Measurements from ENCODE around the gene CTDNEP1. TPM values are rescaled to one million over a fixed set of nuclear protein-coding genes. Genes with fewer than 3 reads are reported as not detected.
A peak's percentile ranks its signal among the peaks of the same experiment; 100 is the strongest.

Gene CTDNEP1
- total RNA-seq, 1 donor from 2014 or later: 179 TPM

DNA sequence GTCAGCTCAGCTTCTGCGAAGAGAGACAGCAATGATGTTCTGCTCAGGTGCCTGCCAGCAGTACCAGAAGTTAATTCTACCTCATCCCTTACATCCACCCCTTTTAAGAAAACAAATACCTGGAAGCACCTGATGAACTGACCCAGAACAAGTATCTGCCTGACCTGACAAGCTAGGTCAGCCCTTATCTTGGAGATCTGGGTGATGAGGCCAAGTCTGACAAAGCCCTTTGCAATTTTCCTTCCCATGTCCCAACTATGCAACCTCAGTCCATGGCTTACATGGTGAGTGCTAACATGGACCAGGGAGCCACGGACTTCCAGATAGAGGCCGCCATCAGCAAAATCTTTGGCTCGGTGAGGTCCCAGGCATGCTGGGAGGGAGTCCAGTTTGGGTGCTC is 28.2 kb downstream of the CTDNEP1 start:
- Mint-ChIP-seq H3K4me1 (peaks cover 29% of the 10 kb centered on the region), H3K36me3 (ENCODE audit: low read depth) (peaks cover 14% of the 10 kb centered on the region), H3K27ac (ENCODE audit: unreplicated experiment) (no peak overlapping the region), H3K27me3 (ENCODE audit: low read depth) (peaks cover 27% of the 10 kb centered on the region), H3K9me3 (no peaks in the 10 kb centered on the region), H3K4me3 (peak overlapping the region; percentile 98)
- DNase-seq (ENCODE audit: low read depth, low spot score): no peak
- no peak for TF ChIP-seq CTCF (conservative IDR thresholded peaks at IDR 0.05)

DNA sequence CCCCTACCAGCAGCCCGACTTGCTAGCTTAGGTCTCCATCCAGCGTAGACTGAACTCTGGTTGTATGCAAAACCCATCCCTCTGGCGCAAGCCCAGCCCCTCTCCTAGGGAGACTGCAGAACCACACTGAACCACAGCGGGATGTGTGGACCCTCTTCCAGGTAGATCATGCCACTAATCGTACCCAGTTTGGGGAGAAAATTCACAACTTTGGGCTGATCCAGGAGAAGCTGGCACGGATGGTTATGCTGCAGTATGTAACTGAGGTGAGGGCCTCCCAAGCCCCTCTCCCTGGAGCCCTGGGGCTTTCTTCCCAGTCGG is 28.6 kb downstream of the CTDNEP1 start:
- DNase-seq (ENCODE audit: low read depth, low spot score): no peak
- no peaks in the 10 kb centered on the region for H3K9me3 Mint-ChIP-seq
- peaks cover 33% of the 10 kb centered on the region for H3K4me1 Mint-ChIP-seq
- peak overlapping the region; percentile 98 for H3K4me3 Mint-ChIP-seq
- H3K27me3 Mint-ChIP-seq (ENCODE audit: low read depth): peaks cover 27% of the 10 kb centered on the region
- H3K27ac Mint-ChIP-seq (ENCODE audit: unreplicated experiment): no peak overlapping the region
- peaks cover 10% of the 10 kb centered on the region for H3K36me3 Mint-ChIP-seq (ENCODE audit: low read depth)
- TF ChIP-seq CTCF (conservative IDR thresholded peaks at IDR 0.05): no peak

GRCh38 chr17:7222093-7222971 is 29.2 kb downstream of the CTDNEP1 start:
- no peak for TF ChIP-seq CTCF (conservative IDR thresholded peaks at IDR 0.05)
- Mint-ChIP-seq H3K36me3 (ENCODE audit: low read depth) (peaks cover 9% of the 10 kb centered on the region), H3K27me3 (ENCODE audit: low read depth) (peaks cover 30% of the 10 kb centered on the region), H3K4me3 (peak overlapping the region; percentile 98), H3K9me3 (no peaks in the 10 kb centered on the region), H3K4me1 (peaks cover 39% of the 10 kb centered on the region), H3K27ac (ENCODE audit: unreplicated experiment) (peak overlapping the region; percentile 78)
- no peak for DNase-seq (ENCODE audit: low read depth, low spot score)

- Mint-ChIP-seq H3K27ac (ENCODE audit: unreplicated experiment) (peak overlapping the region; percentile 58), H3K36me3 (ENCODE audit: low read depth) (peaks cover 9% of the 10 kb centered on the region), H3K4me1 (peaks cover 42% of the 10 kb centered on the region), H3K9me3 (no peaks in the 10 kb centered on the region), H3K27me3 (ENCODE audit: low read depth) (peaks cover 33% of the 10 kb centered on the region), H3K4me3 (peak overlapping the region; percentile 98)
- no peak for DNase-seq (ENCODE audit: low read depth, low spot score)
- TF ChIP-seq CTCF (conservative IDR thresholded peaks at IDR 0.05): no peak
Observed at GRCh38 chr17:7221278-7222092, 30.0 kb downstream of the CTDNEP1 start.

DNA sequence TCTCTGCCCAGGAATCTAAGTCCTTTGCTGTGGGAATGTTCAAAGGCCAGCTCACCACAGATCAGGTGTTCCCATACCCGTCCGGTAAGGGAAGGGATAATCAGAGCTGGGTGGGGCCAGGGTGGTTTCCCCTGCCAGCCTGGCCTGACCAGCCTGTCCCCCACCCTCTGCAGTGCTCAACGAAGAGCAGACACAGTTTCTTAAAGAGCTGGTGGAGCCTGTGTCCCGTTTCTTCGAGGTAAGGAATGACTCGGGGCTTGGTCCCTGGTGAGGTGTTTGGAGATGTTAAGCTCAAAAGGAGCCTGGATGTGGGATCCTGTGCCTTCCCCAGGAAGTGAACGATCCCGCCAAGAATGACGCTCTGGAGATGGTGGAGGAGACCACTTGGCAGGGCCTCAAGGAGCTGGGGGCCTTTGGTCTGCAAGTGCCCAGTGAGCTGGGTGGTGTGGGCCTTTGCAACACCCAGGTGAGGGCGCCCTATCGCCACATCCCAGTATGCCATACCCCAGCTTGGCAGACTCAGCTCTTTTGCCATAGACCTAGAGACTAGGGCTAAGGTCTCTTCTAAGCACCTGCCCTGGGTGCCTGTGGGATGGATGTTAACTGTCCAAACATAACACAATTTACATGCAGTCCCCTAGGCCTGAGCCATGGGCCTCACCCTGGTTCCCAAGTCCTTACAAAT is 30.8 kb downstream of the CTDNEP1 start:
- TF ChIP-seq CTCF (conservative IDR thresholded peaks at IDR 0.05): peak; percentile 56
- no peaks in the 10 kb centered on the region for H3K9me3 Mint-ChIP-seq
- H3K27me3 Mint-ChIP-seq (ENCODE audit: low read depth): peaks cover 39% of the 10 kb centered on the region
- H3K27ac Mint-ChIP-seq (ENCODE audit: unreplicated experiment): peak overlapping the region; percentile 94
- no peak for DNase-seq (ENCODE audit: low read depth, low spot score)
- peaks cover 9% of the 10 kb centered on the region for H3K36me3 Mint-ChIP-seq (ENCODE audit: low read depth)
- peaks cover 50% of the 10 kb centered on the region for H3K4me1 Mint-ChIP-seq
- H3K4me3 Mint-ChIP-seq: peak overlapping the region; percentile 98
